Right atrium auricular region (tissue), 2 donors: ENCODE results near the gene SFXN5. TPM values are rescaled to one million over a fixed set of nuclear protein-coding genes. Genes with fewer than 3 reads are reported as not detected.

Experiments used
- DNase-seq: peaks from one replicate; pipeline ENCODE4 v3.0.0-alpha.2; 2019; ENCODE audit warnings: low spot score
- H3K27ac ChIP-seq, 2 donors: fragments of 200-600 bp; sonication (generic); 1 replicate in 1 of 2; 2 replicates in 1 of 2; pipeline ENCODE4 v1.5.1; 2016 to 2019
- H3K27me3 ChIP-seq, 2 donors: fragments of 200-600 bp; sonication (generic); one replicate each; pipeline versions ENCODE4 v1.5.1 to v1.6.0; 2017 to 2019
- H3K36me3 ChIP-seq: fragments of 200-600 bp; sonication (generic); one replicate; pipeline ENCODE4 v1.5.1; 2016
- H3K4me1 ChIP-seq, 2 donors: fragments of 200-600 bp; sonication (generic); one replicate each; pipeline versions ENCODE4 v1.5.1 to v1.6.0; 2017 to 2019
- H3K4me3 ChIP-seq, 2 donors: fragments of 200-600 bp; sonication (generic); 1 replicate in 1 of 2; 2 replicates in 1 of 2; pipeline ENCODE4 v1.5.1; 2017 to 2019; ENCODE audit warnings: mild to moderate bottlenecking in 1 of 2, moderate library complexity in 1 of 2
- H3K9me3 ChIP-seq, 2 donors: fragments of 200-600 bp; sonication (generic); one replicate each; pipeline ENCODE4 v1.5.1; 2019
- CTCF ChIP-seq, 2 donors: fragments of 200-600 bp; sonication (generic); IDR thresholded peaks; one replicate each; pipeline ENCODE4 v1.5.1; 2019; ENCODE audit warnings: antibody characterized with exemption in 2 of 2
- total RNA-seq, 2 donors: library from RNA; depleted of rRNA; stranded (reverse); fragments of >200 nt; gene quantifications; one replicate each; pipeline ENCODE4 v1.1.0, GENCODE V29; 2016

SFXN5 gene
- total RNA-seq, 2 donors from 2014 or later, result 4.5 to 5.8 TPM

GRCh38 chr2:72982781-72983499 lies 88.6 kb downstream of the SFXN5 start:
- DNase-seq, result no peak
- H3K9me3 ChIP-seq, result no peaks in the 10 kb centered on the region
- H3K4me1 ChIP-seq, result peaks cover 0 to 49% of the 10 kb centered on the region in 2 donors
- TF ChIP-seq CTCF (IDR thresholded peaks at IDR 0.05), result no peak
- peak overlapping the region; percentile 75 to 96 for H3K27ac ChIP-seq
- H3K4me3 ChIP-seq, result no peak overlapping the region
- H3K27me3 ChIP-seq, result no peaks in the 10 kb centered on the region
- H3K36me3 ChIP-seq, result no peaks in the 10 kb centered on the region

GRCh38 chr2:72982219-72982618 lies 89.3 kb downstream of the SFXN5 start:
- Histone ChIP-seq H3K27ac (peak overlapping the region; percentile 75 to 96), H3K4me1 (peaks cover 0 to 49% of the 10 kb centered on the region in 2 donors), H3K36me3 (no peaks in the 10 kb centered on the region), H3K27me3 (no peaks in the 10 kb centered on the region), H3K9me3 (no peaks in the 10 kb centered on the region), H3K4me3 (no peak overlapping the region)
- no peak for TF ChIP-seq CTCF (IDR thresholded peaks at IDR 0.05)
- DNase-seq, result no peak

GRCh38 chr2:72981536-72981935 lies 90.0 kb downstream of the SFXN5 start:
- peak overlapping the region; percentile 36 to 60 for H3K27ac ChIP-seq
- no peak for DNase-seq
- no peak overlapping the region for H3K4me3 ChIP-seq
- TF ChIP-seq CTCF (IDR thresholded peaks at IDR 0.05), result no peak
- H3K36me3 ChIP-seq, result no peaks in the 10 kb centered on the region
- peaks cover 0 to 49% of the 10 kb centered on the region in 2 donors for H3K4me1 ChIP-seq
- H3K9me3 ChIP-seq, result no peaks in the 10 kb centered on the region
- no peaks in the 10 kb centered on the region for H3K27me3 ChIP-seq

GRCh38 chr2:72980535-72981217 lies 90.8 kb downstream of the SFXN5 start:
- Histone ChIP-seq H3K4me1 (peaks cover 0 to 43% of the 10 kb centered on the region in 2 donors), H3K36me3 (no peaks in the 10 kb centered on the region), H3K9me3 (no peaks in the 10 kb centered on the region), H3K27me3 (no peaks in the 10 kb centered on the region), H3K27ac (peak overlapping the region in 1 of 2 donors; percentile 60), H3K4me3 (no peak overlapping the region)
- no peak for DNase-seq
- no peak for TF ChIP-seq CTCF (IDR thresholded peaks at IDR 0.05)

- peaks cover 0 to 35% of the 10 kb centered on the region in 2 donors for H3K4me1 ChIP-seq
- no peaks in the 10 kb centered on the region for H3K9me3 ChIP-seq
- no peak for TF ChIP-seq CTCF (IDR thresholded peaks at IDR 0.05)
- H3K27ac ChIP-seq, result no peak overlapping the region
- no peak for DNase-seq
- H3K36me3 ChIP-seq, result no peaks in the 10 kb centered on the region
- no peak overlapping the region for H3K4me3 ChIP-seq
- H3K27me3 ChIP-seq, result no peaks in the 10 kb centered on the region
These were observed 91.6 kb downstream of the SFXN5 start for GRCh38 chr2:72979896-72980295.
